Ascending aorta (tissue), 2 donors: ENCODE data around the gene BNIP1. TPM values are rescaled to one million over a fixed set of nuclear protein-coding genes. Genes with fewer than 3 reads are reported as not detected.

Source experiments
- DNase-seq, 2 donors: peaks; one replicate each; pipeline ENCODE4 v3.0.0-alpha.2; 2019; ENCODE audit warnings: low spot score in 2 of 2
- H3K27ac ChIP-seq, 2 donors: fragments of 200-600 bp; sonication (generic); one replicate each; pipeline ENCODE4 v1.5.1; 2016 to 2017; ENCODE audit warnings: mild to moderate bottlenecking in 1 of 2
- H3K27me3 ChIP-seq: fragments of 200-600 bp; sonication (generic); one replicate; pipeline ENCODE4 v1.5.1; 2017
- H3K36me3 ChIP-seq, 2 donors: fragments of 200-600 bp; sonication (generic); one replicate each; pipeline ENCODE4 v1.5.1; 2016
- H3K4me1 ChIP-seq, 2 donors: fragments of 200-600 bp; sonication (generic); one replicate each; pipeline ENCODE4 v1.5.1; 2016 to 2017; ENCODE audit warnings: mild to moderate bottlenecking in 1 of 2
- H3K4me3 ChIP-seq, 2 donors: fragments of 200-600 bp; sonication (generic); one replicate each; pipeline ENCODE4 v1.5.1; 2016 to 2017; ENCODE audit warnings: mild to moderate bottlenecking in 1 of 2
- H3K9me3 ChIP-seq, 2 donors: fragments of 200-600 bp; sonication (generic); one replicate each; pipeline ENCODE4 v1.5.1; 2016
- intact Hi-C: fragments of 100-400 bp; cut with DNase I; formaldehyde crosslinking; loops from one replicate; pipeline ENCODE4 v1.15.1; 2023
- total RNA-seq: library from RNA; depleted of rRNA; stranded (reverse); fragments of >200 nt; gene quantifications from one replicate; pipeline ENCODE4 v1.1.0, GENCODE V29; 2016
- TF ChIP-seq, protein P1 (sequence below), 3 experiments: fragments of 200-600 bp in 2 of 3; fragments of 450-650 bp in 1 of 3; sonication (generic) in 2 of 3; IDR thresholded peaks; one replicate each; pipeline ENCODE4 v1.5.1; 2016 to 2019; ENCODE audit warnings: antibody characterized with exemption in 3 of 3, mild to moderate bottlenecking in 1 of 3, moderate library complexity in 1 of 3

Gene BNIP1
- total RNA-seq, 1 donor from 2014 or later, result 11.3 TPM

DNA sequence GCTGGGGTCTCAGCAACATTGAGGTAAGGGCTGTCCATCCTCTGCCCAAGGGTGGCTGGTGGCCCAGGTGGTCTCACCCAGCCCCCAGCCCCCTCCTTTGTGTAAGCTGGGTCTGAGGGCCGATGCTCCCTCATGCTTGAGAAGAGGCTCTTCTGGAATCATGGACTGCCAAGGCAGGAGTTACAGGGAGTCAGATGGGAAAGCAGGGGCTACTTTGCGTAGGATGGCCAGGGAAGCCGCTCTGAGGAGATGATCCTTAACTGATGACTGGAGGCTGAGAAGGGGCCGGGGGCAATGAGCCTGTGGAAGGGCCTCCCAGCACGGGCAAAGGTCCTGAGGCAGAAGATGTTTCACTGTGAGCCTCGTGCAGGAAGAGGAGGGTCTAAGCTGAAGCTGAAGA, 67.0 kb downstream of the BNIP1 start:
- Histone ChIP-seq H3K27me3 (no peaks in the 10 kb centered on the region), H3K9me3 (no peaks in the 10 kb centered on the region), H3K36me3 (no peaks in the 10 kb centered on the region), H3K4me1 (no peaks in the 10 kb centered on the region), H3K27ac (no peak overlapping the region), H3K4me3 (no peak overlapping the region)
- intact Hi-C loops, result no loop called here
- DNase-seq, result no peak
- TF ChIP-seq, protein P1, sequence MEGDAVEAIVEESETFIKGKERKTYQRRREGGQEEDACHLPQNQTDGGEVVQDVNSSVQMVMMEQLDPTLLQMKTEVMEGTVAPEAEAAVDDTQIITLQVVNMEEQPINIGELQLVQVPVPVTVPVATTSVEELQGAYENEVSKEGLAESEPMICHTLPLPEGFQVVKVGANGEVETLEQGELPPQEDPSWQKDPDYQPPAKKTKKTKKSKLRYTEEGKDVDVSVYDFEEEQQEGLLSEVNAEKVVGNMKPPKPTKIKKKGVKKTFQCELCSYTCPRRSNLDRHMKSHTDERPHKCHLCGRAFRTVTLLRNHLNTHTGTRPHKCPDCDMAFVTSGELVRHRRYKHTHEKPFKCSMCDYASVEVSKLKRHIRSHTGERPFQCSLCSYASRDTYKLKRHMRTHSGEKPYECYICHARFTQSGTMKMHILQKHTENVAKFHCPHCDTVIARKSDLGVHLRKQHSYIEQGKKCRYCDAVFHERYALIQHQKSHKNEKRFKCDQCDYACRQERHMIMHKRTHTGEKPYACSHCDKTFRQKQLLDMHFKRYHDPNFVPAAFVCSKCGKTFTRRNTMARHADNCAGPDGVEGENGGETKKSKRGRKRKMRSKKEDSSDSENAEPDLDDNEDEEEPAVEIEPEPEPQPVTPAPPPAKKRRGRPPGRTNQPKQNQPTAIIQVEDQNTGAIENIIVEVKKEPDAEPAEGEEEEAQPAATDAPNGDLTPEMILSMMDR (IDR thresholded peaks at IDR 0.05), result no peak

DNA sequence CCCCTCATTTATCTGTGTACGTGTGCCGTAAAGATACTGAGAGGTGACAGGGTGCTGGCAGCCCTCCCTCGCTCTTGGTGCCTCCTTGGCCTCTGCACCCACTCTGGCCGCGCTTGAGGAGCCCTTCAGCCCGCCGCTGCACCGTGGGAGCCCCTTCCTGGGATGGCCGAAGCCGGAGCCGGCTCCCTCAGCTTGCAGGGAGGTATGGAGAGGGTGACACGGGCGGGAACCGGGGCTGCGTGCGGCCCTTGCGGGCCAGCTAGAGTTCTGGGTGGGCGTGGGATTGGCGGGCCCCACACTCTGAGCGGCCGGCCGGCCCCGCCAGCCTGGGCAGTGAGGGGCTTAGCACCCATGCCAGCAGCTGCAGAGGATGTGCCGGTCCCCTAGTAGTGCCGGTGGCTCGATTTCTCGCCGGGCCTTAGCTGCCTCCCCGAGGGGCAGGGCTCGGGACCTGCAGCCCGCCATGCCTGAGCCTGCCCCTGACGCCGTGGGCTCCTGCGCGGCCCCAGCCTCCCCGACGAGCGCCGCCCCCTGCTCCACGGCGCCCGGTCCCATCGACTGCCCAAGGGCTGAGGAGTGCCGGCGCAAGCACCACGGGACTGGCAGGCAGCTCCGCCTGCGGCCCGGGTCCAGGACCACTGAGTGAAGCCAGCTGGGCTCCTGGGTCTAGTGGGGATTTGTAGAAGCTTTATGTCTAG, 69.1 kb downstream of the BNIP1 start:
- TF ChIP-seq, protein P1 (IDR thresholded peaks at IDR 0.05), result no peak
- Histone ChIP-seq H3K27ac (no peak overlapping the region), H3K36me3 (no peaks in the 10 kb centered on the region), H3K27me3 (no peaks in the 10 kb centered on the region), H3K4me3 (no peak overlapping the region), H3K9me3 (no peaks in the 10 kb centered on the region), H3K4me1 (no peaks in the 10 kb centered on the region)
- no peak for DNase-seq
- intact Hi-C loops, result no loop called here

Other genes with a start within 250 kb of the BNIP1 start
- gene RPL26L1, start 185.1 kb upstream of the BNIP1 start, total RNA-seq, result 0.75 TPM
- gene ATP6V0E1, start 160.8 kb upstream of the BNIP1 start, total RNA-seq, result 62.6 TPM
- gene CREBRF, start 88.2 kb upstream of the BNIP1 start, total RNA-seq, result 16.3 TPM
- not detected for gene NKX2-5, start 90.7 kb downstream of the BNIP1 start, total RNA-seq
- gene STC2, start 183.9 kb downstream of the BNIP1 start, total RNA-seq, result 2.0 TPM